NB4 (cell line): Measurements from ENCODE around the gene KRT12.

Experiments used
- DNase-seq: peaks from one replicate; pipeline ENCODE4 v3.0.0; 2010; ENCODE audit warnings: low read depth
- H3K4me3 ChIP-seq: one replicate; pipeline ENCODE4 v1.5.1; 2011; ENCODE audit warnings: mild to moderate bottlenecking, low read depth, low read length, moderate library complexity
- CTCF ChIP-seq: IDR thresholded peaks from one replicate; pipeline ENCODE4 v1.5.1; 2012; ENCODE audit warnings: low read depth, low read length
- MAX ChIP-seq: IDR thresholded peaks from 2 replicates; pipeline ENCODE4 v1.6.1; 2011; ENCODE audit warnings: low read depth, low read length
- MYC ChIP-seq: IDR thresholded peaks from 2 replicates; pipeline ENCODE4 v1.6.1; 2011; ENCODE audit warnings: low read depth, low read length
- POLR2A ChIP-seq: IDR thresholded peaks from 2 replicates; pipeline ENCODE4 v1.6.1; 2011; ENCODE audit warnings: mild to moderate bottlenecking; ENCODE audit not compliant: insufficient read length; ENCODE audit errors: extremely low read depth

The KRT12 gene

GRCh38 chr17:40830085-40830776 lies 36.8 kb downstream of the KRT12 start:
- TF ChIP-seq MAX (no peak), CTCF (no peak)
- DNase-seq: no peak
- no peak overlapping the region for H3K4me3 ChIP-seq

GRCh38 chr17:40828454-40829044 lies 38.5 kb downstream of the KRT12 start:
- DNase-seq: no peak
- no peak for TF ChIP-seq POLR2A
- no peak overlapping the region for H3K4me3 ChIP-seq

- no peak overlapping the region for H3K4me3 ChIP-seq
- TF ChIP-seq MYC (no peak), CTCF (no peak), MAX (no peak), POLR2A (no peak)
- DNase-seq: no peak
Measured at GRCh38 chr17:40827746-40828453, 39.1 kb downstream of the KRT12 start.

- H3K4me3 ChIP-seq: no peak overlapping the region
- DNase-seq: no peak
- no peak for TF ChIP-seq MAX
- no peak for TF ChIP-seq POLR2A
- no peak for TF ChIP-seq CTCF
- TF ChIP-seq MYC: no peak
Measured at GRCh38 chr17:40825599-40825998, 41.4 kb downstream of the KRT12 start.

GRCh38 chr17:40824015-40824832 lies 42.8 kb downstream of the KRT12 start:
- H3K4me3 ChIP-seq: no peak overlapping the region
- TF ChIP-seq CTCF (no peak), POLR2A (no peak), MYC (no peak), MAX (no peak)
- no peak for DNase-seq
